A673 (cell line): Measurements from ENCODE around the gene SENP2. TPM values are rescaled to one million over a fixed set of nuclear protein-coding genes. Genes with fewer than 3 reads are reported as not detected.

ENCODE experiments used
- BruUV-seq: library from RNA; stranded (reverse); fragments of 400-500 nt; replicated peaks from 2 replicates; lab custom pipeline; 2021; lab: Mats Ljungman, UMichigan
- CTCF ChIA-PET: fragments of 300-600 bp; sonication (Branson Sonifier 250); formaldehyde crosslinking; loops from one replicate; lab custom pipeline; 2022; ENCODE audit warnings: antibody characterized with exemption; lab: Charles Lee
- POLR2A ChIA-PET: fragments of 300-600 bp; sonication (Branson Sonifier 250); formaldehyde crosslinking; loops from one replicate; lab custom pipeline; 2022; ENCODE audit warnings: antibody characterized with exemption; ENCODE audit not compliant: low non-redundant PET; lab: Charles Lee
- DNase-seq: peaks from one replicate; pipeline ENCODE4 v3.0.0-alpha.2; 2015; ENCODE audit warnings: low spot score
- H3K27ac ChIP-seq: fragments of 200-600 bp; sonication (generic); 2 replicates; pipeline ENCODE4 v1.5.1; 2016; ENCODE audit warnings: mixed run types, low read depth, mild to moderate bottlenecking, mixed read lengths, antibody characterized with exemption, low read length; ENCODE audit not compliant: poor library complexity, severe bottlenecking
- H3K27me3 ChIP-seq: fragments of 200-600 bp; sonication (generic); replicated peaks from 2 replicates; pipeline ENCODE4 v1.6.1; 2017; ENCODE audit warnings: mixed run types, low read depth, mild to moderate bottlenecking, mixed read lengths, antibody characterized with exemption, low read length; ENCODE audit not compliant: insufficient read depth, poor library complexity
- H3K36me3 ChIP-seq: fragments of 200-600 bp; sonication (generic); 2 replicates; pipeline ENCODE4 v1.6.1; 2016; ENCODE audit warnings: mixed run types, mild to moderate bottlenecking, mixed read lengths, antibody characterized with exemption, low read length; ENCODE audit not compliant: insufficient read depth, poor library complexity, severe bottlenecking
- H3K4me1 ChIP-seq: fragments of 200-600 bp; sonication (generic); 2 replicates; pipeline ENCODE4 v1.6.1; 2017; ENCODE audit warnings: mixed run types, mild to moderate bottlenecking, mixed read lengths, antibody characterized with exemption, low read length; ENCODE audit not compliant: insufficient read depth, poor library complexity, severe bottlenecking
- H3K4me3 ChIP-seq: fragments of 200-600 bp; sonication (generic); 2 replicates; pipeline ENCODE4 v1.5.1; 2016; ENCODE audit warnings: low read depth, mixed run types, mild to moderate bottlenecking, mixed read lengths, low read length; ENCODE audit not compliant: poor library complexity, severe bottlenecking
- H3K9me3 ChIP-seq: fragments of 200-600 bp; sonication (generic); 2 replicates; pipeline ENCODE4 v1.6.1; 2016; ENCODE audit warnings: mixed run types, low read depth, mild to moderate bottlenecking, mixed read lengths, antibody characterized with exemption, low read length; ENCODE audit not compliant: poor library complexity, severe bottlenecking
- CTCF ChIP-seq: fragments of 300-800, 200-600 bp; sonication (generic); conservative IDR thresholded peaks from 2 replicates; pipeline ENCODE4 v1.5.1; 2017; ENCODE audit warnings: low read depth, mild to moderate bottlenecking, antibody characterized with exemption, low read length, moderate library complexity, mixed read lengths
- EZH2 ChIP-seq: fragments of 200-600 bp; sonication (generic); IDR thresholded peaks from 2 replicates; pipeline ENCODE4 v1.6.1; 2017; ENCODE audit warnings: borderline replicate concordance, low read depth, mild to moderate bottlenecking, mixed read lengths, antibody characterized with exemption, low read length; ENCODE audit not compliant: poor library complexity, severe bottlenecking
- intact Hi-C: fragments of 100-400 bp; cut with micrococcal nuclease; formaldehyde crosslinking; loops from one replicate; pipeline ENCODE4 v1.10.0; 2022; ENCODE audit not compliant: unreplicated experiment
- total RNA-seq: library from RNA; stranded (reverse); gene quantifications from 2 replicates; pipeline ENCODE4 v1.2.3, GENCODE V29; 2021

Gene SENP2
- total RNA-seq, 1 experiment from 2014 or later = 43.4 TPM

GRCh38 chr3:185651971-185652370 is 65.9 kb downstream of the SENP2 start:
- no peak overlapping the region for H3K4me3 ChIP-seq
- H3K36me3 ChIP-seq = peaks cover 60% of the 10 kb centered on the region
- ChIA-PET CTCF (no interaction called here), POLR2A (interaction anchor here (0.5 kb wide), 1 partner anchor 94 kb away, joined by 3 read pairs; no protein-coding TSS in a partner anchor)
- H3K27ac ChIP-seq = no peak overlapping the region
- H3K4me1 ChIP-seq = no peaks in the 10 kb centered on the region
- TF ChIP-seq EZH2 (no peak), CTCF (no peak)
- intact Hi-C loops = no loop called here
- no peaks in the 10 kb centered on the region for H3K27me3 ChIP-seq
- no peaks in the 10 kb centered on the region for H3K9me3 ChIP-seq
- no TSS peak for BruUV-seq
- no peak for DNase-seq

GRCh38 chr3:185653949-185654757 is 68.1 kb downstream of the SENP2 start:
- H3K4me1 ChIP-seq = no peaks in the 10 kb centered on the region
- intact Hi-C loops = no loop called here
- H3K4me3 ChIP-seq = no peak overlapping the region
- BruUV-seq = no TSS peak
- no peak for DNase-seq
- no peaks in the 10 kb centered on the region for H3K9me3 ChIP-seq
- TF ChIP-seq EZH2 (no peak), CTCF (no peak)
- no peaks in the 10 kb centered on the region for H3K27me3 ChIP-seq
- H3K27ac ChIP-seq = no peak overlapping the region
- ChIA-PET CTCF (no interaction called here), POLR2A (no interaction called here)
- H3K36me3 ChIP-seq = peaks cover 62% of the 10 kb centered on the region

GRCh38 chr3:185654758-185655145 is 68.7 kb downstream of the SENP2 start:
- no peak for DNase-seq
- Histone ChIP-seq H3K9me3 (no peaks in the 10 kb centered on the region), H3K4me3 (no peak overlapping the region), H3K27me3 (no peaks in the 10 kb centered on the region), H3K27ac (no peak overlapping the region), H3K4me1 (no peaks in the 10 kb centered on the region), H3K36me3 (peaks cover 58% of the 10 kb centered on the region)
- CTCF ChIA-PET = no interaction called here
- POLR2A ChIA-PET = no interaction called here
- no TSS peak for BruUV-seq
- intact Hi-C loops = no loop called here
- TF ChIP-seq CTCF = no peak
- TF ChIP-seq EZH2 = no peak
